HTR-8/SVneo (cell line): ENCODE measurements around the gene BAK1.

ENCODE experiments used
- DNase-seq: peaks from one replicate; pipeline ENCODE4 v3.0.0; 2011; ENCODE audit warnings: low spot score, mixed read lengths; ENCODE audit not compliant: insufficient read length
- FAIRE-seq: peaks from 2 replicates; lab custom pipeline; 2011; peaks lifted over from hg19 to GRCh38; lab: Jason Lieb, UNC

BAK1 gene

DNA sequence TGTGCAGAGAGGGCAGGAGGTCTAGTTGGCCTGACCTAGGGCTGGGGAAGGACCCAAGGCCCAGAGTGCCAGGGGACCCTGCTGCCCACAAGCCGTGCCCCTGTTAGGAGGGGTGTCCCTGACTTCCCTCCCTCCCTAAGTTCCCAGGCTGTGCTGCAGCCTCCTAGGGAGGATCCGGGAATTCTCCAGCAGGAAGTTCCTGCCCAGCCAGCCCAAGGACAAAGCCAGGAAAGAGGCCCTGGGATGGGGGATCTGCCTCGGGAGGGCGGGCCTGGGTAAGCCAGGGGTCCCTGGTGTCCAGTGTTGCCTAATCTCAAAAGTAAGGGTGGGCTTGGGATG lies 9.3 kb upstream of the BAK1 start:
- DNase-seq (no peak), FAIRE-seq (no peak)

DNA sequence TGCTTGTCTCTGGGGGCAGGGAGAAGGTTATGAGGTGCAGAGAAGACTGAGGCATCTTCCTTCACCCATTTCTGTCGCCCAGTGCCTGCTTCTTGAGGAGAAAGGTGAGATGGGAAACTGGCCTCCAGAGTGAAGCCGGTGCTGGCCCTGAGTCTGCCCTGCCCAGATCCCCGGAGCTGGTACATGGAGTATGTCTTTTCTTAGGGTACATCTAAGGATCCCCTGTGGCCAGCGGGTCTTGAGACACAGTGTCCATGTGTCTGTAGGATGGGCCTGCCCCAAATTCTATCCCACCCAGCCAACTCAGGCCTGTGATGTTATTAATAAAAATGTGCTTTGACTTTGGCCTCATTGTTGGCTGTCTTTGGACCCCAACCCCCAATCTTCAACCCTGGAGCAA lies 8.8 kb upstream of the BAK1 start:
- no peak for FAIRE-seq

DNA sequence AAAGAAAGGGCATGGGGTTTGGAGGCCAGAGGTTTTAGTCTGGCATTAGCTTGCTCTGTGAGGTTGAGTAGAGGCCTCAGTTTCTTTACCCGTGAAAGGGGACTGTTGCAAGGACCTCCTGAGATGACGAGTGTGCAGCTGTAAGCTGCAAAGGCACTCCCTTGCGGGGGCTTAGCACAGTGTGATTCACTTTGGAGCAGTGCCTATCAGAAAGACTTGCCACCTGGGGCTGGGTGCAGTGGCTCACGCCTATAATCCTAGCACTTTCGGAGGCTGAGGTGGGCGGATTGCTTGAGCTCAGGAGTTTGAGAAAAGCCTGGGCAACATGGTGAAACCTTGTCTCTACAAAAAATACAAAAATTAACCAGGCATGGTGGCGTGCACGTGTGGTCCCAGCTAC lies 7.5 kb upstream of the BAK1 start:
- DNase-seq (no peak), FAIRE-seq (no peak)

More for the DNA sequence above, 8.8 kb upstream of the BAK1 start:
- DNase-seq, result no peak

DNA sequence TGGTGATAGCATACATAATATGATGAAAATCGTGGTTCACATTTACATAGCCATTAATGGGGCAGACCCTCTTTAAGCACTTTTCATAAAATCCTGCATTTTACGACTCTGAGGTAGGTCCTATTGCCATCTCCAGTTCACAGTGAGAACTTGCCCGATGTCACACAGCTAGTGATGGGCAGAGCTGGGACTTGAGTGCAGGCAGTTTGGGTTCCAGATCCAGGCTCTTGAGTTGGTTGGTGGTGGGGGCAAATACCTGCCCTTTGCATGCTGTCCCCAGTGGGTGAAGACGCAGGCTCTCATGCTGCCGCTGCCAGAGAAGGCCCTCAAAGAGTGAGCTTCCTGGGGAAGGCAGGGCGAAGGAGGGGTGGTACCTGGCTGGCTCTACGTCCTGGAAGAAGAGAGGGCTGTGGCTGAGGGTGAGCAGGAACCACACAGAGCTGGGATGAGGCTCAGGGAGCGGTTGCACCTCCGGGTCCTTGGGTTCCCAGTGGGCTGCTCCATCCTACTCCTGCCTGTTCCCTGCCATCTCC lies 6.1 kb upstream of the BAK1 start:
- DNase-seq, result no peak
- FAIRE-seq, result no peak

DNA sequence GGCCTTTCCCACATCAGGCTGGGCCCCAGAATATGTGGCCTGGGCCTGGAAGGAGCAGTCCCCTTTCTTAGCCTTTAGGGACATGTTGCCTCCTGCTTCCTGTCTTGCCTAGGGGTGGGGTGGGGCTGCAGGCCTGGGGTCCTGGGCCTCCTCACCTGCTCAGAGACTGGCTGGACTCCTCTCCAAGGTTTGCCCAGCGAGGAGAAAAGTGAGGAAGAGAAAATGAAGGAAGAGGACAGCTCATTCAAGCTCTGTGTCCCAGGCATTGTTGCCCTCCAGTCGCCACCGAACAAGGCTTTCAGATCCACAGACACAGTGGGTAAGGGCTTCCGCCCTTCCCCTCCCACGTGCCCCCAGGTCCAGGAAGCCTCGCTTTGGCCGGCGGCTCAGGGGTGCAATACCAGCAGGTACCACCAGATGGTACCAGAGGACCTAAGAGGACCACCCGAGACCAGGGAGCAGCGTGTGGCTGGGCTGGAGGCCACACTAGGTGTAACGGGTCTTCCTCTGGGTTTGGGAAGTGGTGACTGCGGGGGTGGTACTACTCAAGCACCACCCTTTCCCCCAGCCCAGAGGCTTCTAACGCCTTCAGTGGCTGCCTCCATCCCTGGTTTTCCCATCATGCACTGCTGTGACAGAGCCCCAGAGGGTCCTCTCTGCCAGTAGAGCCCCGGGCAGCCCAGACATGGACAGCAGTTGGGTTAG lies 5.5 kb upstream of the BAK1 start:
- FAIRE-seq, result no peak
- peak; percentile 79 for DNase-seq

DNA sequence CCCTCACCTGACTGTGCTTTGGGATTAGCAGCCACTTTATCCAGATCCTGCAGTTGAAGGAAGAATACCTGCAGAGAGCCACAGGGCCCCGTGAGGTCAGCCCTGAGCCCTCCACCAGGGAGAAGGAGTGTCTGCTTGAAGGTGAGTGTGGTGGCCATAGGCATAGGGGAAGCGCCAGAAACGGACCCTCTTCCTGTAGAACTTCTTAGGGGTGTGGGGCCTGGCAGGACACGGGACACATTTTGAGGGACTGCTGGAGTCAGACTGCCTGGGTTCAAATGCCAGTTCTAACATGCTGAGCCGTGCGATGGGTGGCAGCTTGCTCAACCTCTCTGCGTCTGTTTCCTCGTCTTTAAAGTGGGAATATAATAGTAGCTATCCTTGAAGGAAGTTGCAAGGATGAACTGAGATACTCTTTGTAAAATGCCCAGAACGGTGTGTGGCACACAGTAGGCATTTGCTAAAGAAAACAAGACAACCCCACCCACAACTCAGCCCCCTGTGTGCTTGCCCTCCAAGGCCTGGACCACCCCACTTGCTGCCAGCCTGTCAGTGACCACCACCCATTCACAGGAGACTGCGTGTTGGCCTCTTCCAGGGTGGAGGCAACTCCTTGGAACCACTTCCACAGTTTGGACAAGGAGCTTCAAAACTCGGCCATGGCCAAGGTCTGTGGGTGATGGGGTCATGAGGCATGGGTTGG lies 4.8 kb upstream of the BAK1 start:
- DNase-seq (no peak), FAIRE-seq (no peak)

DNA sequence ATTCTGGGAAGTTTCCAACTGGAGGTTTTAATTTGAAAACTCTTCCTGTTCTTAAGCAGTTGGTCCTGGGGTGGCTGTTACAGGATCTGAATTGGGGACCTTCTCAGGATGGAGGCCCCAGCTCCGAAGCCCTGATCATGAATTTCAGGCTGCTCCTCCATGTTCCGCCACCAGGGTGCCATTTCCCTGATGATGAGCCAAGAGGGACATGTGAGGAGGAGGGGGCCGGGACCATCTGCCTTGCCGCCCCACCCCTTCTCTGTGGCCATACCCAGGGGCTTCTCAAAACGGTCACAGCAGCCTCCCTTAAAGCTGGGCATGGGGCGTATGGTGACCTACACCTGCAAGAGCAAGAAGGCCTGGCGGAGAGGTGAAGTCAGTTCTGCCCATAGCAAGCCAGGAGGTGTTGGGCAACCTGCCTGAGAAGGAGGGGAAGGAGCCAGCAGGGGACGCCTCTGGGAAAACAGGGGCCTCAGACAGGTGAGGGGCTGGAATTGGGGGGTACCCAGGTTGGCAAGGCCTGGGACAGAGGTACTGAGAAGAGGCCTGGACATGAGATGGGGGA lies 3.6 kb upstream of the BAK1 start:
- FAIRE-seq (no peak), DNase-seq (no peak)

DNA sequence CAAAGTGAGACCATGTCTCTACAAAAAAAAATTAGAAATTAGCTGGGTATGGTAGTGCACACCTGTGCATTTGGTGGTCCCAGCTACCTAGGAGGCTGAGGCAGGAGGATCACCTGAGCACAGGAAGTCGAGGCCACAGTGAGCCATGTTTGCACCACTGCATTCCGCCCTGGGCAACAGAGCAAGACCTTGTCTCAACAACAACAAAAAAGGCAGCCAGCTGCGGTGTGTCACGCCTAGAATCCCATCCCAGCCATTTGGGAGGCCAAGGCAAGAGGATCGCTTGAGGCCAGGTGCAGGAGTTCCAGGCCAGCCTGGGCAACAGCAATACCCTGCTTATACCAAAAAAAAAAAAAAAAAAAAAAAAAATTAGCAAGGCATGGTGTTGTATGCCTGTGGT lies 1.1 kb upstream of the BAK1 start:
- FAIRE-seq (no peak), DNase-seq (no peak)

DNA sequence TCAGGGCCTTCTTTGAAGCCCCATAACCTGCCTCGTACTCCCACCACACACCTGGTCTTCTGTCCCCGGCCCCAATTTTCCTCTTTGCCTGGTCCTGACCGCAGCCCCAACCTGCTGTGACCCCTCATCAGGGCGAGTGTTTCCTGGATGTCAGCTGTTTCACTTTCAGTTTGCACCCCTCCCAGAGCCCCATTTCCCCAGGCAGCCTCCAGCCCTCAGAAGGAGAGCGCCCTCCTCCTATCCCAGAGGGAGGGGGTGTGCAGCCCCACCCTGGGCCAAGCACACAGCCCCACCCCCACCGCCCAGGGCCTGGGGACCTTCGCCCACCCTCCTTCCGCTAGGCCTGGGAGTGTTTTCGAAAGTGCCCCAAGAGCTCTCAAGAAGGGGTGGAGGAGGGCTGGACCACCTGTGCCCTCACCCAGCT lies 1.5 kb downstream of the BAK1 start:
- DNase-seq, result no peak
- FAIRE-seq, result no peak

DNA sequence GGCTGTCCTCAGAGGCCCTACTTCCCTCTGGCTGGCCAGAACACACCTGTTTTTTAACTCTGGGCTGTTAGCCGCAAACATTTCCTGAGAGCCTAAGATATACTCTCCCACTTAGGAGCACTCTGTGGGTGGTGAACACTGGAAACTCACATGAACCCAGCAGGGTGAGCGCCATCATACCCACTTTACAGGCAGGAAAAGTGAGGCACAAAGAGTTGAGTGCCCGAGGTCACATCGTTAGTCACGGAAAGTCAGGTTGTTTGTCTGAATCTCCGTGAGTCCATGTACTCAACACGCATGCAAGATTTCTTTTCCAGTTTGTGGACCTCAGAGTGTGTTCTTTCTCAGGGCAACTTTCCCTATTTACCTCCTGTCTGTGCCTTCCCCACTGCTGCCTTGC lies 1.9 kb downstream of the BAK1 start:
- FAIRE-seq (no peak), DNase-seq (no peak)

DNA sequence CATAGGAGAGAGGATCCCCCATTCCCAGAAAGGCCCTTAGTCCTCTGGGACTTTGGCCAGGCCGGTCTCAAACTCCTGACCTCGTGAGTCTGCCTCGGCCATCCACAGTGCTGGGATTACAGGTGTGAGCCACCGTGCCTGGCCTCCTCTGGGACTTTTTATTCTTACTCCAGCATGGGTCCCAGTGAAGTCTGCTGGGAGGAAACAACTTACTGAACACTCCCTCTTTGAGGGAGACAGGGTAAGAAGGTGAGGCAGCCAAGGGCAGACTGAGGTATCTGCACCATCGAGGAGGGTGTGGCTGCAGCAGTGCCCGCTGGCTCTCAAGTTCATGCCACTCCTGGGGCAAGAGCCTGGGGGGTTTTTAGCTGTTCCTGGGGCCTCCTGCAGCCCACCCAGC lies 2.4 kb downstream of the BAK1 start:
- DNase-seq (no peak), FAIRE-seq (no peak)

DNA sequence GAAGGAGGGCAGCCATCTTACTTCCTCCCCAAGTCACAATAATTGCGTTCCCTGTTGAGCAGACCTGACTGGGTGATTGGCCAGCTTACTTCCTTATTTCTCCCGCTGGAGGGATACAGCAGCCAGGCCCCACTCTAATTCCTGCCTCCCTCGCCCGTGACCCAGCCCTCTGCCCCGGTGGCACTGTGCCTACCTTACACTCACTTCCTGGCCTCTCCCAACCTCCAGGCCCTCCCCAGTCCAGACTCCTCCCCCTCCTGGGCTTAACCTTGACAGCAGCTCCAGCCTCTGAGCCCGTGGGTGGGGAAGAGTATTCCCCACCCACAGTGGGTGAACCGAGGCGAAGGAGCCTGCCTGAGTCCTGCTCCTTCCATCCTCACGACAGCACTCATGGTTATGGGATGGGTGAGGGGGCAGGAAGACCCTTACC lies 3.0 kb downstream of the BAK1 start:
- DNase-seq (no peak), FAIRE-seq (no peak)

DNA sequence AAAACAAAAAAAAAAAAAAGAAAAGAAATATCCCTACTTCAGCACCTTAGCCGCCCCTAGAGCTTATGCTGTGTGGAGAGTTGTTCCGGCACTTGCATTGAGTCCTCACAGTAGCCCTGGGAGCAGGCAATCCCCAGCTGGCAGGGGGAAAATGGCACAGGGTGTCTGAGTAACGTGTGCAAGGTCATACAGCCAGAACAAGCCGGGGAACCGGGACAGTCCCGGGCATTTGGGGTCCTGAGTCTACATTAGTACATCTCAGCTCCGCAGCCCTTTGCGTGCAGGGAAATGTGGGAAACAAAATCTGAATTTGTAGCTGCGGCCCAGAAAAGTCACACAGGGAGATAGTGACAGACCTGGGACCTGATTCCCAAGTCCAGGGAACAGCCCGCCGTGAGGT lies 3.4 kb downstream of the BAK1 start:
- DNase-seq, result no peak
- no peak for FAIRE-seq

DNA sequence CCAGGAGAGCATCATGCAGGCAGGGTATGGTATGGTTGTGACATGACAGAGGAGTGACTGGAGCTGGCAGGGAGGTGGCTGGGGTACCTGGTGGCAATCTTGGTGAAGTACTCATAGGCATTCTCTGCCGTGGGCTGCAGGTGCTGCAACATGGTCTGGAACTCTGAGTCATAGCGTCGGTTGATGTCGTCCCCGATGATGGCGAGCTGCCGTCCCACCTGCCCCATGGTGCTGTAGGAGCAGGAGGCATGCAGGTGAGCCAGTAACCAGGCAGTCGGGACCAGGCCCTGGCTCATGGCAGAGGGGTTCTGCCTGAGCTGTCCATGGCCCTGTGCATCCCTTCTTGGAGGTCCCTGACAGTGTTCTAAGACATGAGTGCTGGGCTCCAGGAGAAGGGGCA lies 4.9 kb downstream of the BAK1 start:
- DNase-seq (no peak), FAIRE-seq (no peak)

DNA sequence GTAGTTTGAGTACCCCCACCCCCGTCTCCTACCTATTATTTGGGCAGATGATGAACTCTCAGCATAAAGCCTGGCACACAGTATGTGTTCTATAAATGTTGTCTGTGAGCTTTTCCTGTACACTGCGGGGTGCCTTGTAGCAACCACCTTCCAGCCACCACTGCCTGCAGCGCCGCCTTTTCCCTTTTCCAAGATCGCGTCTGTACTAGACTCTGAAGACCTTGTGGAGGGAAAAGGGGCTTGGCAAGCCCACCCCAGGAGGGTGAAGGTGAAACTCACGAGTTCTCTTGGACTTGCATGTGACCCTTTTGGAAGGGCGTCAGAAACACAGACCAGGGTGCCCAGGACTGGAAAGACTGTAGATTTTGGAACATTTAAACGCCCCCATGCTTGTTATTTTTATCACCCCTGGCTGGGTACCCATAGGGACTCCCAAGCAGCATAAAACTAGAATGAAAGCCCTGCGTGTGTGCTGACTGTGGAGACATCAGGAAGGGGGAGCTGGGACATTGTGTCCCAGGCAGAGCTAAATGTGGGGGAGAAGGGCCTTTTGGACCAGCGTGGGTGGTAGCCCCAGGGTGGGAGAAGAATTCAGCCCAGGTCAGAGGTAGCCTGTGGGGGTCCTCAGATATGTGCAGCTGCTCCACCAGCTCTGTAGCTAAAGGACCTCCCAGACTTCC lies 8.3 kb downstream of the BAK1 start:
- FAIRE-seq (no peak), DNase-seq (no peak)

DNA sequence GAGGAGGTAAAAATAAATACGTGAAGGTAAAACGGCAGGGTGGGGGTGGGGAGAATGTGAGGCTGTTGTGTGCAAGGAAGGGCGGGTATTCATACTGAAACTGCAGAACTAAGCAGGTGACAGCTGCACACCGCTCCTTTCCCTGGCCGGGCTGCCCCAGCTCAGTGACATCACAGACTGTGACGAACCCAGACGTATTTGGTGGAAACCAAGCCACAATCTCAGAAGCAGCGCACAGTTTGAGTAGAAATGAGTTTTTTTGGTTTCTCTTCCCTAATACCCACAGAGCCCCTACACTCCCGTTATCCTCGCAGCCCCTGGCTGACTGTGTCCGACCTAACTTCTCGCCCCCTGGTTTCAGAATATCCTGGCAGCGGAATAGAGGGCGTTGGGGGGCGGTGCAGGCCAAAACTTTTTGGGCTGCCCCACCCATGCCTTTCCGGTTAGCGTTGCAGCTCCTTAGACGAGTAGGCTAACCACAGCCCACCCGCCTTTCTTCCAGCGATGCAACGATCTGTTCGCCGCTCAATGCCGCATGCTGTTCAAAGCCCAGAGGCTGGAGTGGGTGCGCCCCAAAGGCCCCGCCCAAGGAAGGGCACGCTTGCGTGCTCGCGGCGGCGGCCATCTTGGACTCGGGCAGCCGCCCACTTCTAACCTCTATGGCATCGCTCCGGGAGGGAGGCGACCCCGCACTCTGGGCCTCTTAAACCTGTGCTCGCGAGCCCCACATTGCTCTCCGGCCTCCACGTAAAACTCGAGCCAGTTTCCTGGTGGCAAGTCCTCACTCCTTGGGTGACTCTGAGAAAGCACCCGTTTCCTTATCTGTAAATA lies 9.1 kb downstream of the BAK1 start:
- peak; percentile 72 for FAIRE-seq
- peak; percentile 84 for DNase-seq

DNA sequence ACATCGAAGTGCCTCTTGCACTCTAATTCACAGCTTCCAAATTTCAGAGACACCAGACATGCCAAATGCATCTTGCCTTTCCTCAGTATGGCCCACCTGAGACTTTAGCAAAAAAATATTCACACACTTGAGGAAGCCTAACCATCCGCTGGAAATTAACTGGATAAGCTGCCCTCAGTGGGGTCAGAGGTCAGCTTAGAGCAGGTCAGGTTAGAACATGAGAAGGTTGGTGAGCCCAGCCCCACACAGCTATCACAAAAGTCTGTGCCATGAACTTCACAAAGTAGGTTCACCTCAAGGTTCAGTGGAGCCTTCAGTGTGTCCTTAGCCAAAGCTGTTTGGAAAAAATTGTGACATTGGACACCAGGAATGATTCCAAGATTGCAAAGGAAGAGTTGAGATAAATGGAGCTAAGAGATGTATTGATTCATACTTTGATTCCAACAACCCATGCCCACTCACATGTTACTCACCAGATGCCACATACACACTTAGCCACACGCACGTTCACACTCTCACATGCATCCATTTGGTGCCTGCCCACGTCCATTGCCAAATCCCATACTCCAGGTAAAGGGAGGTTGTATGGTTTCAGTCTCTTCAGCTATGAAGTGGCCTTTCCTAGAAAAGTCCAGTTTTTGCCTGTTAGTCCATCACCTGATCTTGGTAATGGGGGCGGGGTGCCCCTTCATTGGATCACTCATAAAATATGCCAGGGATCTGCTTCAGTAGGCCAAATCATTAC lies 11.1 kb downstream of the BAK1 start:
- no peak for DNase-seq
- no peak for FAIRE-seq

DNA sequence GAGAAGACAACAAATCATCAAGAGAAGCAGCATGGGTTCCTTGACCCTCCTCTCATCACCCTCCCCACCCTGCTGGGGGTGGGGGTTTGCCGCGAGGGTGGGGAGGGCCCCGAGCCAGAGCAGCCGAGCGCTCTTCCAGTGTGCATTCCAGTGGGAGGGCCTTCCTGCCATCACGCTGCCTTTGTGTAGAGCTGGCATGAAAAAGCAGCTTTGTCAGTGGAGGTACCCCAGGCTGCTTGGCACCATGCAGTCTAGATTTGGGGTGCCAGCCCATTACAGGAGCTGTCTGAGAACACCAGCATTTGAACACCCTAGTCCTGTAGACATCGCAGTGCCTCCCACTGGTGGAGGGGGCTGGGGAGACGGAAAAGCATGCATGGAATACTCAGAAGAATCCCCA lies 12.2 kb downstream of the BAK1 start:
- FAIRE-seq, result no peak
- no peak for DNase-seq
